GM12875 (cell line): Measurements from ENCODE around the gene KRTAP9-9.
"Not testable (repeated sequence)": the region's sequence is repeated elsewhere in the genome, so short reads cannot be mapped to it uniquely, and the experiment has no call there.

Experiments used
- H3K4me3 ChIP-seq: one replicate; pipeline ENCODE4 v1.5.1; 2011; ENCODE audit warnings: low read depth, low read length, control low read depth
- TF ChIP-seq, protein P1 (sequence below): IDR thresholded peaks from 2 replicates; pipeline ENCODE4 v1.5.1; 2011; ENCODE audit warnings: low read depth, mild to moderate bottlenecking, control low read depth, inconsistent platforms, low read length, moderate library complexity, borderline replicate concordance; ENCODE audit not compliant: insufficient read depth

Gene KRTAP9-9

DNA sequence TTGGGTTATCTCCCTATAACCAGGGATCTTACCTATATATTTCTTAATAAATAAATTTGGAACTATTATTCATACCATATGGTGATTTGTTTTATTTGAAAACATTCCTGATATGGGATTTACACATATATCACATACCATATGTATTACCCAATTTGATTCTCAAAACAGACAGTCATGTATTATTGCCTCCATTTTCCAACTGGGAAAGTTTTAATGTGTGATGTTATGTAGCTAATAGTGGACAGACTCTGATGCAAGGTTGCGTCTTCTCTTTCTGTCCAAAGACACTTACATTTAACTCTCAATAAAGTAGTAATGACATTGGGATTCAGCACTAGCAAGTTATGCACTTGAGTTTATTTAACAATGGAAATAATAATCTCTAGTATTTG lies 1.1 kb downstream of the KRTAP9-9 start:
- TF ChIP-seq, protein P1, sequence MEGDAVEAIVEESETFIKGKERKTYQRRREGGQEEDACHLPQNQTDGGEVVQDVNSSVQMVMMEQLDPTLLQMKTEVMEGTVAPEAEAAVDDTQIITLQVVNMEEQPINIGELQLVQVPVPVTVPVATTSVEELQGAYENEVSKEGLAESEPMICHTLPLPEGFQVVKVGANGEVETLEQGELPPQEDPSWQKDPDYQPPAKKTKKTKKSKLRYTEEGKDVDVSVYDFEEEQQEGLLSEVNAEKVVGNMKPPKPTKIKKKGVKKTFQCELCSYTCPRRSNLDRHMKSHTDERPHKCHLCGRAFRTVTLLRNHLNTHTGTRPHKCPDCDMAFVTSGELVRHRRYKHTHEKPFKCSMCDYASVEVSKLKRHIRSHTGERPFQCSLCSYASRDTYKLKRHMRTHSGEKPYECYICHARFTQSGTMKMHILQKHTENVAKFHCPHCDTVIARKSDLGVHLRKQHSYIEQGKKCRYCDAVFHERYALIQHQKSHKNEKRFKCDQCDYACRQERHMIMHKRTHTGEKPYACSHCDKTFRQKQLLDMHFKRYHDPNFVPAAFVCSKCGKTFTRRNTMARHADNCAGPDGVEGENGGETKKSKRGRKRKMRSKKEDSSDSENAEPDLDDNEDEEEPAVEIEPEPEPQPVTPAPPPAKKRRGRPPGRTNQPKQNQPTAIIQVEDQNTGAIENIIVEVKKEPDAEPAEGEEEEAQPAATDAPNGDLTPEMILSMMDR = no peak
- no peak overlapping the region for H3K4me3 ChIP-seq

DNA sequence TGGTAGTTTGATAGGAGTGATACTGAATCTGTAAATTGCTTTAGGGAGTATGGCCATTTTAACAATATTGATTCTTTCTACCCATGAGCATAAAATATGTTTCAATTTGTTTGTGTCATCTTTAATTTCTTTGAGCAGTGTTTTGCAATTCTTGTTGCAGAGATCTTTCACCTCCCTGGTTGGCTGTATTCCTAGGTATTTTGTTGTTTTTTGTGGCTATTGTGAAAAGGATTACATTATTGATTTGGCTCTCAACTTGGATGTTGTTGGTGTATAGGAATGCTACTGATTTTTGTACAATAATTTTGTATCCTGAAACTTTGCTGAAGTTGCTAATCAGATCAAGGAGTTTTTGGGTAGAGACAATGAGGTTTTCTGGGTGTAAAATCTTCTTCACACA lies 3.2 kb downstream of the KRTAP9-9 start:
- H3K4me3 ChIP-seq = no peak overlapping the region
- TF ChIP-seq, protein P1 = no peak

DNA sequence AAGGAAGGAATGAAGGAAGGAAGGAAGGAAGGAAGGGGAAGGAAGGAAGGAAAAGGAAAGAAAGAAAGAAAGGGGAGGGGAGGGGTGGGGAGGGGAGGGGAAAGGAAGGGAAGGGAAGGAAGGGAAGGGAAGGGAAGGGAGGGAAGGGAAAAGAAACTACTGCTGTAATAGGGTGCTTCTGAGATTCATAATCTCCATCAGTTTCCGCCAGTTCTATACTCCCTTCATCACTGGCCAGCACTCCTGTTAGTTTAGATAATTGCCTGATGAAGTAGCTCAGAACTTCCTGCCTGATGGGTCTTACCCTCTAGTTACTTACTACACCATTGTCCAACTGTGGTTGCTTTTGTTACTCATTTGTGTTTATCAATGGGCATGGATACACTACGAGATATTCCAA lies 8.0 kb downstream of the KRTAP9-9 start:
- TF ChIP-seq, protein P1 = no peak
- no peak overlapping the region for H3K4me3 ChIP-seq

DNA sequence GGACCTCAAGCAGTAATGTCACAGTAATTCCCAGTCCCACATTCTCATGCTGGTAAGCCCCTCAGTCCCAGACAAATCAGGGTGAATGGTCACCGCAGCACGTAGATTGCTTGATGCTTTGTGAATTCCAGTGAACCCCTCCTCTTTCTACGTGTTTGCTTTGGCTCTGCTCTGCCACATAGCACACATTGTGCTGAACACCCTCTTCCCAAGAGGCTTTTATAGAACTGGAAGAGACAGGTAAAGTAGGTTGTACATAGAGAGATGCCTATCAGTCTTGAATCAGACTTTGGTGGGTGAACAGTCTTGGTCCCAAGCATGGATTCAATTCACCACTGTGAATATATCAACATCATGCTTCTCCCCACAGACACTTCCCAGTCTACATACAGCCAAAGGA lies 9.4 kb downstream of the KRTAP9-9 start:
- H3K4me3 ChIP-seq = no peak overlapping the region
- TF ChIP-seq, protein P1 = no peak

DNA sequence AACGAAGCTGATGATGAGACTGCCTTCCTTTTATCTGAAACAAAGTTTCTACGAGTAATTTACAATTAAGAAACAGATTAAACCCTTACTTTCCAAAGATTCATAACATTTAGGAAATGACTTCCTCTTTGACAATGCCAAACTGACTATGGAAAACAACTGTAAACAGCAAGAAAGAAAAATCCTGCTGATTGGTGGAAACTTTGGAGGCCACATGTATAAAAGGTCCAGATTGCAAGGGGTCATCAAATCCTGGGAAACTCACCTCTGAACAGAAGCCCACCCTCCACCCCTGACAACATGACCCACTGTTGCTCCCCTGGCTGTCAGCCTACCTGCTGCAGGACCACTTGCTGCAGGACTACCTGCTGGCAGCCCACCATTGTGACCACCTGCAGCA lies 9.9 kb downstream of the KRTAP9-9 start, which contains the start of gene KRTAP9-6:
Gene KRTAP9-6, plus strand, starts transcription at position 301 of the 400 bp plus-strand sequence. Its CDS starts 0 bp downstream, at position 301.
- H3K4me3 ChIP-seq = no peak within 1 kb of the TSS
- TF ChIP-seq, protein P1 = no peak

DNA sequence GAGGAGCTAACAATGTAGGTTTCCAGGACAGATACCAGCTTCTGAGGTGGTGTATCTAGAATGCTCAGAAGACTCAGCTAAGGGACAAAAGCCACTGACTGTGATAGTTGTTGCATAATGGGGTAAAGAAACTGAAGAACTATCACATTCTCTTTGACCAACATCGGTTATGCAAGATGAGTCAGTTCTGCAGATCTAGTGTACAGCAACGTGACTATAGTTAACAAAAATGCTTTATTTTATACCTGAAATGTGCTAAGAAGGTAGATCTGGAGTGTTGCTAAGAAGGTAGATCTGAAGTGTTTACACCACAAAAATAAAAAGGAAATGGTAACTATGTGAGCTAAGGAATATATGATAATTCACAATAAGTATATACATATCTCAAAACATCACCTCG lies 12.5 kb downstream of the KRTAP9-9 start:
- TF ChIP-seq, protein P1 = no peak
- no peak overlapping the region for H3K4me3 ChIP-seq

DNA sequence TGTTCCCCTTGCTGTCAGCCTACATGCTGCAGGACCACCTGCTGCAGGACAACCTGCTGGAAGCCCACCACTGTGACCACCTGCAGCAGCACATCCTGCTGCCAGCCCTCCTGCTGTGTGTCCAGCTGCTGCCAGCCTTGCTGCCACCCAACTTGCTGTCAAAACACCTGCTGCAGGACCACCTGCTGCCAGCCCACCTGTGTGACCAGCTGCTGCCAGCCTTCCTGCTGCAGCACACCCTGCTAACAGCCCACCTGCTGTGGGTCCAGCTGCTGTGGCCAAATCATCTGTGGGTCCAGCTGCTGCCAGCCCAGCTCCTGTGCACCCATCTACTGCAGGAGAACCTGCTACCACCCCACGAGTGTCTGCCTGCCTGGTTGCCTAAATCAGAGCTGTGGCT lies 16.1 kb downstream of the KRTAP9-9 start:
- H3K4me3 ChIP-seq = not testable (repeated sequence)

DNA sequence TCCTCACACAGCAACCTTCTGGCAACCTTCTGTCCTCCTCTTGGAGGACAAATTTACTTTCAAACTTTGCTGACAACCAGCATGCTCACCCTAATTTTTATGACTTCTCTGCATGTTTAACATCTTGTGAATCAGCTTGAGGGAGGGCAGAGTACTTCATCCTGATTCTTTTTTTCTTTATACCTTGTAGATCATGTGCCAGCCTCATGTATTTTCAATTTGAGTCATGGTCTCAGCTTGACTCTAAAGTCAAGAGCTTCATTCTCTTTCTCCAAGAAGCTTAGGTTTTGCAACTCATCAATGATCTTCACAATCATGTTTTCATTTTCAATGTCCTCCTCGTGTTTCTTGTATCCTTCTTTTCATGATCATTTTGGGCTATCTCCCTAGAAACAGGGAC lies 16.7 kb downstream of the KRTAP9-9 start:
- TF ChIP-seq, protein P1 = no peak
- no peak overlapping the region for H3K4me3 ChIP-seq

DNA sequence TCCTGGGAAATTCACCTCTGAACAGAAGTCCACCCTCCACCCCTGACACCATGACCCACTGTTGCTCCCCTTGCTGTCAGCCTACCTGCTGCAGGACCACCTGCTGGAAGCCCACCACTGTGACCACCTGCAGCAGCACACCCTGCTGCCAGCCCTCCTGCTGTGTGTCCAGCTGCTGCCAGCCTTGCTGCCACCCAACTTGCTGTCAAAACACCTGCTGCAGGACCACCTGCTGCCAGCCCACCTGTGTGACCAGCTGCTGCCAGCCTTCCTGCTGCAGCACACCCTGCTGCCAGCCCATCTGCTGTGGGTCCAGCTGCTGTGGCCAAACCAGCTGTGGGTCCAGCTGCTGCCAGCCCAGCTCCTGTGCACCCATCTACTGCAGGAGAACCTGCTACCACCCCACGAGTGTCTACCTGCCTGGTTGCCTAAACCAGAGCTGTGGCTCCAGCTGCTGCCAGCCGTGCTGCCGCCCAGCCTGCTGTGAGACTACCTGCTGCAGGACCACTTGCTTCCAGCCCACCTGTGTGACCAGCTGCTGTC lies 20.5 kb downstream of the KRTAP9-9 start, which contains the start of gene KRTAP9-7:
Gene KRTAP9-7, plus strand, starts transcription at position 51 of the 543 bp plus-strand sequence. Its CDS starts 0 bp downstream, at position 51.
- not testable (repeated sequence) for H3K4me3 ChIP-seq
